Fibroblast of mammary gland (primary cell): ENCODE measurements around the gene TNS4.

Source experiments
- DNase-seq: peaks from one replicate; pipeline ENCODE4 v3.0.0-alpha.2; 2010; ENCODE audit warnings: low read depth
- H3K4me3 ChIP-seq: 2 replicates; pipeline ENCODE4 v1.5.1; 2011; ENCODE audit warnings: low read depth, mild to moderate bottlenecking, low read length, moderate library complexity; ENCODE audit not compliant: control insufficient read depth
- CTCF ChIP-seq: conservative IDR thresholded peaks from 2 replicates; pipeline ENCODE4 v1.5.1; 2011; ENCODE audit warnings: low read depth, low read length, inconsistent platforms; ENCODE audit not compliant: control insufficient read depth, insufficient read depth

The TNS4 gene

DNA sequence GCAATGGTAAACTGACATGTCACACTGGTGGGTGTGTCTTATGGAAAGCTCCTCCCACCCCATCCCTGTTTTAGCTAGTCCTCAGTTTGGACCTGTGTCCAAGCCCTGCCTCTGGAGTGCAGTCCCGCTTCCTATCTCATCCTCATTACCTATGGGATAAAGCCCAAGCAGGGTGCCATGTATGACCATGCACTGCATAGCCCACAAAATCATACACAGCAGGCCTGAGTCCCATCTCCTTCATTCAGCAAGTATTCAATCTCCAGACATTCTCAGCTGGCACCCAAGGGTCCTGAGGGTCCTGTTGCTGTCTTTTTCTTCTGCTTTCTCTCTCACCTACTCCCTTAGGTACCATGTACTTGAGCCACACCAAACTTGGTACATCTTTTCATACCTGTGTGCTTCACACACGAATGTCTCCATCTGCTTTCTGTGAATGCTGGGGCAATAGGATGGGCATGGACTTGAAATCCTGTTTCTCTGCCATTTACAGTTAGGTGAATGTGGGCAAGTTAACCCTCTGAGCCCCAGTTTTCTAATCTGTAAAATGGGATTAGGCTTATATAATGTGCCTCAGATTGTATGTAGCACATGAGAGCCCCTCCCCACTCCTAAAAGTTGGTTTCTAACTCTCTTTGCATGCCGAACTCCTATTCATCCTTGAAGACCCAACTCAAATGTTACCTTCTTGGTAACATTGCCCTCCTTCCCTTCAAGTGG, 28.5 kb downstream of the TNS4 start:
- H3K4me3 ChIP-seq: no peak overlapping the region
- DNase-seq: peak; percentile 45
- TF ChIP-seq CTCF: no peak

DNA sequence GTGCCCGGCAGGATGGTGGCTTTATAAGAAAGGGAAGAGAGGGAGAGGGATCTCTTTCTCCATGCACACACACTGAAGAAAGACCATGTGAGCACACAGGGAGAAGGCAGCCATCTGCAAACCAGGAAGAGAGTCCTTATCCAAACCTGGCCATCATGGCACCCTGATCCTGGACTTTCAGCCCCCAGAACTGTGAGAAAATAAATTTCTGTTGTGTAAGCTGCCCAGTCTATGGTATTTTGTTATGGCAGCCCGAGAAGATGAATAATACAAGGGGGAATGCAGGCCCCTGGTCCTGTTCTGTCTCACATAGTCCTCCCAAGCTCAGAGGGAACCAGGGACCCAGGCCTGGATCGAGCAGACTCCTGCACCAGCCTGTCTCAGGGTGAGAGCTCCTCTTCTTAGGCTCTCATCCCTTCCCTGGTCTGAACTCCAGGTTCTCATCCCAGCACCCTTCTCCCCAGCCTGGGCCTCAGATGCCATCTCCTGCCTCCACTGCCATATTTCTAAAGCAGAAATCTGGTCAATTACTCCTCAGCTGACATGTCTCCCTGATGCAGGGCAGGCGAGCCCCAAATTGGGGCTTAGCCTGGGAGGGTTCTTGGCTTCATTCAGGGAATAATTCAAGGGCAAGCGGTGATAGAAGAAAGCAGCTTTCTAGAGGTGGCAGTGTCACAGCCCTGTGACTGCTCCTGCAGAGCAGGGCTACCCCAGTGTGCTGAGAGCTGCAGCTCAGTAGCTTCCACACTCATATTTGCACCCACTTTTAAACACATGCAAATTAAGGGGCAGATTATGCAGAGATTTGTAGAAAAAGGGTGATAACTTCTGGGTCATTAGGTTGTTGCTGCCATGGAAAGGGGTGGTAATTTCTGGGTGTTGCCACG, 29.3 kb downstream of the TNS4 start:
- no peak for TF ChIP-seq CTCF
- DNase-seq: no peak
- no peak overlapping the region for H3K4me3 ChIP-seq

GRCh38 chr17:40470932-40471828, 30.2 kb downstream of the TNS4 start:
- H3K4me3 ChIP-seq: no peak overlapping the region

GRCh38 chr17:40469805-40470675, 31.4 kb downstream of the TNS4 start:
- TF ChIP-seq CTCF: no peak
- no peak for DNase-seq

More at GRCh38 chr17:40470932-40471828, 30.2 kb downstream of the TNS4 start:
- TF ChIP-seq CTCF: no peak
- DNase-seq: peak; percentile 91

DNA sequence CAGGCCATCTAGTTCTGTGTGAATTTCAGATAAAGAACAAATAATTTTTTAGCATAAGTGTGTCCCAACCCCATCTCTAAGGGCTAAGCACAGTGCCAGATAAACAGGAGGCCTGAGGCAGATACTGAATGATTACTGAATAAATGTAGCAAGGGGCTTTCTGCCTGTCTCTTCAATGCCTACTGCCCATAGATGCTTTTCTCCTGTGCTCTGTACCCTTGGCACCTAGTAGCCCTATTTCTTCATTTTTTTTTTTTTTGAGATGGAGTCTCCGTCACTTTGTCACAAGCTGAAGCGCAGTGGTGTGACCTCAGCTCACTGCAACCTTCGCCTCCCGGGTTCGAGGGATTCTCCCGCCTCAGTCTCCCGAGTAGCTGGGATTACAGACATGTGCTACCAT, 32.9 kb downstream of the TNS4 start:
- H3K4me3 ChIP-seq: no peak overlapping the region
- no peak for DNase-seq
- TF ChIP-seq CTCF: no peak

More at GRCh38 chr17:40469805-40470675, 31.4 kb downstream of the TNS4 start:
- no peak overlapping the region for H3K4me3 ChIP-seq
